Left colon (tissue), 2 donors: ENCODE results near the gene HPCAL1. TPM values are rescaled to one million over a fixed set of nuclear protein-coding genes. Genes with fewer than 3 reads are reported as not detected.
A peak's percentile ranks its signal among the peaks of the same experiment; 100 is the strongest.
"Not testable (repeated sequence)": the region's sequence is repeated elsewhere in the genome, so short reads cannot be mapped to it uniquely, and the experiment has no call there.

Experiments
- ATAC-seq: fragments of 200-7000 bp; cut with Tn5 transposase; one replicate; pipeline ENCODE4 v1.9.1; 2020; ENCODE audit warnings: mild to moderate bottlenecking, moderate library complexity
- DNase-seq, 2 donors: peaks; one replicate each; pipeline ENCODE4 v3.0.0-alpha.2; 2020
- intact Hi-C, 2 donors: fragments of 100-400 bp; cut with DNase I in 1 of 2; cut with micrococcal nuclease in 1 of 2; formaldehyde crosslinking; loops; one replicate each; pipeline versions ENCODE4 v1.11.2 to v1.14.0; 2022; cut with DNase I, micrococcal nuclease
- total RNA-seq, 2 donors: library from RNA; stranded (reverse); fragmentation: NEBNext Ultra II Directional; extraction: Animal tissue kit (Norgen Biotek cat#: 25700); gene quantifications; one replicate each; pipeline ENCODE4 v1.2.1, GENCODE V29; 2021
- donor health status: DM: no; HTN: no; CAD: no.
- donor health status: DM: yes; HTN: yes; CAD: no.

The HPCAL1 gene
- total RNA-seq, 2 donors from 2014 or later, result 73.1 to 85.7 TPM

GRCh38 chr2:10297191-10297830, 5.4 kb upstream of the HPCAL1 start:
- DNase-seq (no peak), ATAC-seq (no peak)
- intact Hi-C loops, result no loop called here

- peak; percentile 45 to 56 for DNase-seq
- ATAC-seq, result no peak
- intact Hi-C loops, result no loop called here
These were observed 4.7 kb upstream of the HPCAL1 start for GRCh38 chr2:10297959-10298531.

DNA sequence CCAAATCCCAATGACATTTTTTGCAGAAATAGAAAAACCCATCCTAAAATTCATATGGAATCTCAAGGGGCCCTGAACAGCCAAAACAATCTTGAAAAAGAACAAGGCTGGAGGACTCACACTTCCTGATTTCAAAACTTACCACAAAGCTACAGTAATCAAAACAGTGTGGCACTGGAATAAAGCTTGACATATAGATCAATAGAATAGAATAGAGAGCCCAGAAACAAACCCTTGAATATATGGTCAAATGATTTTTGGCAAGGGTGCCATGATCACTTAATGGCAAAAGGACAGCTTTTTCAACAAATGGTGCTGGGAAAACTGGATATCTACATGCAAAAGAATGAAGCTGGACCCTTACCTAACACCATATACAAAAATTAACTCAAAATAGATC, 3.9 kb upstream of the HPCAL1 start:
- DNase-seq, intact Hi-C loops, ATAC-seq: not testable (repeated sequence)

DNA sequence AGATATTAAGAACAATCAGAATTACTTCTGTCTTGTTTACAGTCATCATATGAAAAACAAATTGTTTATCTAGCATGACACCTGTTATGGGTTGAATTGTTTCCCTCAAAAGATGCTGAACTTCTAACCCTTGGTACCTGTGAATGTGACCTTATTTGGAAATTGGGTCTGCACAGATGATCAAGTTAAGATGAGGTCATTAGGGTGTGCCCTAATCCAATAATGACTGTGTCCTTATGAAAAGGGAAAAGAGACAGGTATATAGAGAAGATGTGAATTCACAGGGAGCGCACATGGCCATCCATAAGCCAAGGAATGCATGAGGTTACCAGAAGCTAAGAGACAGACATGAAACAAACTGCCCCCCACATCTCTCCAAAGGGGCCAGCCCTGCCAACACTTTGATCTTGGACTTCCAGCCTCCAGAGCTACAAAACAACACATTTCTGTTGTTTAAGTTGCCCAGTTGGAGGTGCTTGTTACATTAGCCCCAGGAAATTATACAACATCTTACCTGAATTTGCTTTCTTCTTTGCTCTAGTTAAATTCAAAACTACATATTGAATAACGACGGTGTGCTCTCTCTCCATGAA, 2.3 kb upstream of the HPCAL1 start:
- ATAC-seq (no peak), DNase-seq (no peak)
- intact Hi-C loops, result no loop called here

DNA sequence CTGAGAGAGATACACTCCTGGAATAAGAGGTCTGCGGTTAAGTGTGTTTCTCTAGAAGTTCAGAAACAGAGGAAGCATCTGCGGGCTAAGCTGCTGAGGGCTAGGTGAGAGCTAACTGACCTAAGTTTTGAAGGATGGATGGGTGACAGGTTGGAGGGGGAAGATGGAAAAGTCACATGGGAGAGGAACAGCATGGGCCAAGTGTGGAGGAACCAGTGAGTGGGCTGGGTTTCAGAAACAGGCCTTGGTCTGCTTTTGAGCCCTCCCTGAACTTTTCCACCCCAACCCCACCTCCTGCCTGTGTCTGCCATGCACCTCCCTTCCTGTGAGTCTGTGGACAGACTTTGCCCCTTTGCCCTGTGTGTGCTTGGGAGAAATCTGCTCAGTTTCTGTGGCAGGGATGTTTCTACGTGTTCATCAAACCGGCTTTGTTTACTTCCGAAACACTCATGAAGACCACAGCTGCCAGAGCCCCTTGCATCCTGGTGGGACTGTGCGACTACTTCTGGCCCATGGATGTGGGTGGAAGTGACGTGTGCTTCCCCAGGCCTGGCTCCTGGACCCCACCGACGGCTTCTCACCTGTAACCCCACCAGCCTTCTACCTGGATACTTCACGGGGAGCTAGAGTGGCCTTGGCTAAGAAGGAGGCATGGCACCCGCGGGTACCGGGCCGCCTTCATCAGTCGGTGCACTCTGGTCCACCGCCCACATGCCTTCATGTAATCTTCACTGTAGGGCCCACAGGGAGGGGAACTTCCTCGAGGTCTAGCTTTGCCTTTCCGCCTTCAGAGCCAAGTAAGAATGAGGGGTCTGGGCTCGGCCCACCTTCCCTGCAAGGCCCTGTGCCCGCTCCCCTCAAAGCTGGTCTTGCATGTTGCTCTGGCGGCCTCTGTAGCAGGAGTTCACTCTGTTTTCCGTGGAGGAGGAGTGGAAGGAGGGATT, 1.4 kb upstream of the HPCAL1 start:
- ATAC-seq (peak; percentile 28), DNase-seq (peak; percentile 38 to 44)
- intact Hi-C loops, result no loop called here

DNA sequence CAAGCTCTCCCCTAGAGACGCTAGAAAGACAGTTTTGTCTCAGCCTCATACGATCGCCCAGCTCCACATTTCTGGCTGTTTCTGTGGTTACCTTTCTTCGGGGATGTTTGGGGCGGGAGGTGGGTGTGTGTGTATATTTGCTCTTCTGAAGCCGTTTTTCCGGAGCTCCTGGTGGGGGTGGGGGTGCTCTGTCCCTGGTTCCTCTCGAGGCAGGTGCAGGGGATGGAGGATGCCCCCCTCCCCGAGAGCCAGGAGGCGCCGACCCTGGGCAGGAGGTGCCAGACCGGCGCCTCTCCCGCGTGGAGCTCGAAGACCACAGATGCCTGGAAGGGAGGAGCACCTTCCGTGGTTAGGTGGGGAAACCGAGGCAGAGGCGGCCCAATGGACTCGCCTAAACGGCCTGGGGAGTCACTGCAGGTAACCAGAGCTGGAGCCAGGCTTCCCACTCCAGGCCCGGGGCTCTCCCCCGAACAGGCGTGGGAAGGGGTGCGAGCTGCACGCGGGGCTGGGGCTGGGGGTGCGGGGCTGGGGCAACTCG, 694 bp upstream of the HPCAL1 start:
- DNase-seq (no peak), ATAC-seq (no peak)
- intact Hi-C loops, result no loop called here

DNA sequence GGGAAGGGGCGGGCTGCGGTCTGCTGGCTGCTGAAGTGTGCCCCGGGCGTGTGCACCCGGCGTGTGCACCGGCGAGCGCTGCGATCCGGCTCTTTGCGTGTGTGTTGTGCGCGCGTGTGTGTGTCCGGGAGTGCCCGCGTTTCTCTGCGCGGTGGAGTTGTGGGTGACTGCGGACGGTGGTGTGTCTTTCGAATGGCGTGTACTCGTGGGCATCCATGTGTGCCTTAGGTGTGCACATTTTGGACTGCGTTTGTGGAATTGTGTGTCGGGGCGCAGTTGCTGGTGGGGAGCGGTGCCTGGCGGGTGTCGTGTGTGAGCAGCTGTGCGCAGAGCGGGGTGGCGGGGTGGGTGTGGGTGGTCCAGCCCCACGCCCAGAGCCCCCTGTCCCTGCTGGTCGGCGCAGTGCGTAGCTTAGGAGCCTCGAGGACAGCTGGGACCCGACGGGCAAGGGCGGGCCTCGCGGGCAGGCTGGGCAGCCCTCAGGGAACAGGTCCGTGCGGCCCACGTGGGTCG, 533 bp downstream of the HPCAL1 start:
- intact Hi-C loops, result no loop called here
- ATAC-seq (peak; percentile 26), DNase-seq (no peak)

DNA sequence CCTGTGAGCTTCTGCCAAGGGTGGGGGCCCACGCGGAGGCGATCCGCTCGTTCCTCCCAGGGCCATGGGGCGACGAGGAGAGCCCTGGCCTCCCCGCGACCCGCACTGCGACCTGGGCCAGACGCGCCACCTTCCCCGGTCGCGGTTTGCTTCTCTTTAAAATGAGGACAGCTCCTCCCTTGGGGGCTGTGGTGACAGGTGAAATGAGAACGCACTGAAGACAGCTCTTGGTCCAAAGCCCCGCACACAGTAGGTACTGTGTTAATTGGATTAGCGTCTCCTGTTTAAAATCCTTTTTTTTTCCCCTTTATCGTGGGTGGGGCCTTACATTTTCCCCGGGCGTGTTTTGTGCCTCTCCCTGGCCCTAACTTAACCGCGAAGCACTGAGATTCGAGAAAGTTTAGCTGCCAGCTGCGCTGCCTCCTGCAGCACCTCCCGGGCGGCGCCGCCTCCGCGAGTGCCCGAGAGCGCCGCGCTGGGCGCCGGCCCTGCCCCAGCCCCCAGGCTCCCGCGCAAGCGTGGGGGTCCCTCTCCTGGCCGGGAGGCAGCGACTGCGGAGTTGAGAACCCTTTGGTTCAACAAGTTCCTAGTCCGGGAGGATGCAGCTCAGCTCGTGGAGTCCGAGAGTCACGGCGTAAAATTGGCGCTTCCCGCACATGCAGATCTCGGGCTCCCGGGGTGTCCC, 1.1 kb downstream of the HPCAL1 start:
- ATAC-seq (peak; percentile 29), DNase-seq (peak; percentile 49 to 63)
- intact Hi-C loops, result no loop called here

DNA sequence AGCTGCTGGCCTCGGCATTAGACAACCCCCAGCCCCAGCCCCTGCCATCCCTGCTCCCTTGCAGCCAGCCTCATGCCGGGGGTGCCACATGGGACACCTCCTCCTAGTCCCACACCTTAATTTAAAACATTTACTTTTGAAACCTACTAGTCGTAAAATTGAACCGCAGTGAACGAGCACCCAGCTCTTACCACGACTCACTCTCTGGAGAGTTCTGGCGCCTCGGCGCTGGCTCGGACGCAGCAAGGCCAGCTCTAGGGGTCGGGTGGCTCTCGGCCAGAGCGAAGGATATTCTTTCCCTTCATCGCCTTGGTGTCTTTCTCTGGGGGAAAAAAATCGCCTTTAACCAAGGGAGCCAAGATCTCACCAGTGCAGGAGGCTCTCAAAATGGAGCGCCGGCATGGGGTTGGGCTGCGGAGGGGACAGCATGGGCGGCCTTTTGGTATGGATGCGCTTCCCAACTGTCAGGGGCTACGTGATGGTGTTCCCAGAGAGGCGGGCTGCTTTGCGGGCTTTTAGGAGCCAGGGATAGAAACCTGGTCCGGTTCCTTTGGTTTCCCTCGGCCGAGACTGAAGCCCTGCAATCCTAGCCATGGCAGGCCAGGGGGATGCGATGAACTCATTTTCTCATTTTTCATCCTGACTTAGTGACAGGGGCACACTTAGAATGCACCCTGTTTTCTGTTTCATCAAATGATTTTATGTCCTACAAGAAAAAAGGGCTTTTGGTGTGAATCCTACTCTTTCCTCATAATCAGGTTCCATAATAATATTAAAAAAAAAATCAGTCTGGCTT, 2.0 kb downstream of the HPCAL1 start:
- intact Hi-C loops, result no loop called here
- DNase-seq (peak in 1 of 2 donors; percentile 44), ATAC-seq (no peak)

- ATAC-seq (no peak), DNase-seq (no peak)
- intact Hi-C loops, result no loop called here
These were observed 2.5 kb downstream of the HPCAL1 start for GRCh38 chr2:10305254-10305635.

GRCh38 chr2:10305715-10306114, 3.0 kb downstream of the HPCAL1 start:
- intact Hi-C loops, result no loop called here
- DNase-seq (peak in 1 of 2 donors; percentile 30), ATAC-seq (no peak)

DNA sequence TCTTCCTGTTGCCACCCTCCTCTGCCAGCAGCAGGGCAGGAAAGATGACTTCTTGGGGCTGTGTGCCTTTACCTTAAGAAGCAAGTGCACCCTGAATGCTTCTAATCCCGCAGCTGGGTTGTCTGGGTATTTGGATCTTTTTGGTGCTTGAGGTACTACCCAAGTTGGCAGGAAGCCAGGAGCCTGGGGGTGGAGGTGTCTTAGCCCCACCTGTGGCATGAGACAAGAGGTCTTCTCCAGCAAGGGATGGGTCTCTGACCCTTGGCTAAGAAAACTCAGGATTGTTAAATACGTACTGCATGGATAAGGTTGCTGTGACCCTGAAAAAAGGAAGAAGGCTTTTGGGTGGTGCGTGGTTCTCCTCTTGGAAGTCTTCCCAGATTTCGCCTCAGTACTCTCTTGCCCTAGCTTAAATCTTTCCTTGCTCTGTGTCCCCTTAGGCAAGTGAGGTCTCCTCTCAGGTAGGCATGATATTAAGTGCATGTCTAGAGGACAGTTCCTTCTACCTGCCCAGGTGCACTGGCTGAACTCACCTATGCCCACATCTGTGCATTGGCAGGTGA, 4.3 kb downstream of the HPCAL1 start:
- ATAC-seq, result no peak
- no peak for DNase-seq
- intact Hi-C loops, result no loop called here

- ATAC-seq (no peak), DNase-seq (no peak)
- intact Hi-C loops, result no loop called here
These were observed 5.0 kb downstream of the HPCAL1 start for GRCh38 chr2:10307561-10308156.

DNA sequence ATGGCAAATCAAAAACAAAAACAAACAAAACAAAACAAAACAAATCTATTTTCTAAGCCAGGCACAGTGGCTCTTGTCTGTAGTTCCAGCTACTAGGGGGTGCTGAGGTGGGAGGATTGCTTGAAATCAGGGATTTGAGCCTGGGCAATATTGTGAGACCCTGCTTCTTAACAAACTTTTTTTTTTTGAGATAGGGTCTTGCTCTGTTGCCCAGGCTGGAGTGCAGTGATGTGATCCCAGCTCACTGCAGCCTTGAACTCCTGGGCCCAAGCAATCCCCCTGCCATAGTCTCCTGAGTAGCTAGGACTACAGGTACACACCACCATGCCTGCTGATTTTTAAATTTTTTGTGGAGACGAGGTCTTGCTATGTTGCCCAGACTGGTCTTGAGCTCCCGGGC, 6.2 kb downstream of the HPCAL1 start:
- intact Hi-C loops, result no loop called here
- ATAC-seq (no peak), DNase-seq (no peak)

GRCh38 chr2:10309286-10309685, 6.6 kb downstream of the HPCAL1 start:
- DNase-seq (no peak), ATAC-seq (no peak)
- intact Hi-C loops, result no loop called here

- intact Hi-C loops, result no loop called here
- no peak for ATAC-seq
These were observed 7.7 kb downstream of the HPCAL1 start for GRCh38 chr2:10310309-10310888.

GRCh38 chr2:10311736-10312135, 9.0 kb downstream of the HPCAL1 start:
- intact Hi-C loops, result no loop called here
- DNase-seq, result no peak
- no peak for ATAC-seq

More at GRCh38 chr2:10310309-10310888, 7.7 kb downstream of the HPCAL1 start:
- DNase-seq, result no peak
